Nephron (organoid): ENCODE results near the gene DSCAM.

Source experiments
- H3K27ac Mint-ChIP-seq, 3 experiments: 2 replicates each; pipeline ENCODE4 v1.8.0; 2020; ENCODE audit warnings: mixed read lengths in 3 of 3, mild to moderate bottlenecking in 2 of 3, moderate library complexity in 1 of 3
- H3K27me3 Mint-ChIP-seq: 2 replicates; pipeline ENCODE4 v1.8.0; 2021; ENCODE audit warnings: low read depth, mild to moderate bottlenecking, moderate library complexity, mixed read lengths
- H3K36me3 Mint-ChIP-seq: 2 replicates; pipeline ENCODE4 v1.8.0; 2020; ENCODE audit warnings: low read depth, mixed read lengths
- H3K4me1 Mint-ChIP-seq: 2 replicates; pipeline ENCODE4 v1.8.0; 2020; ENCODE audit warnings: mixed read lengths
- H3K4me3 Mint-ChIP-seq, 3 experiments: 2 replicates each; pipeline ENCODE4 v1.8.0; 2020; ENCODE audit warnings: mild to moderate bottlenecking in 3 of 3, mixed read lengths in 3 of 3, moderate library complexity in 2 of 3
- H3K9me3 Mint-ChIP-seq: 2 replicates; pipeline ENCODE4 v1.8.0; 2020; ENCODE audit warnings: mixed read lengths
- TF ChIP-seq, protein P1 (sequence below), 3 experiments: fragments of 200-600 bp; sonication (generic); IDR thresholded peaks; one replicate each; pipeline ENCODE4 v1.5.0; 2021; ENCODE audit warnings: antibody characterized with exemption in 3 of 3; ENCODE audit not compliant: unreplicated experiment in 3 of 3

DSCAM gene

DNA sequence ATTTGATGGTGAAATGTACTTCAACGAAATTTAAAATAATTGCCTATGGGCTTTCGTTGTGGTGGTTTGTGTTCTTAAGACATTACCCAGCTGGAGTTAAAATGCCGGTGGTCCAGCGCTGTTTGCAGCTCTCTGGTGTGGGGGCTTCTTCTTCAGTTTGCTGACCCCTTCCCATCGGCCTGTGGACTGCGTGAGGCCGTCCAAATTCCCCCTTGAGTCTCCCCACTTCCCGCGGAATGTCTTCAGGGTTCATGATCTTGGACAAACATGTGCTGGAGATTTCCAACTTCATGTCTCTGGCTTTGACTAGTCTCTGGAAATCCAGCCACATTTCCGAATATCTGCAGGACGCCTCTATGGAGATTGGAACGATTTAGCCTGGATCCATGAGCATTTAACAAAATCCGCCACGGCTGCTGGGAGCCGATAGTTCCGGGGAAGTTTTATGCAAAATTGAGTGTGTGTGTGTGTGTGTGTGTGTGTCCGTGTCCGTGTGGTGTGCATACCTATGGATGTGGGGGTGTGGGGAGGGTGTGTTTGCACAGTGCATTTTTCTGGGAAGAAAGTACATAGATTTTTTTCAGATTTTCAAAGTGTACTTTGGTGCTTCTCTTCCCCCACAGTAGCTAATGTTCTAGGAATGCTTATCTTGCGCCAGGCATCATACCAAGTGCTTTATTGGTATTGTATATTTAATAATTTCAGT, 862.5 kb downstream of the DSCAM start:
- peaks cover 6% of the 10 kb centered on the region for H3K4me1 Mint-ChIP-seq
- H3K4me3 Mint-ChIP-seq = peak overlapping the region in 1 of 3 experiments; percentile 8
- H3K9me3 Mint-ChIP-seq = no peaks in the 10 kb centered on the region
- no peaks in the 10 kb centered on the region for H3K36me3 Mint-ChIP-seq
- TF ChIP-seq, protein P1, sequence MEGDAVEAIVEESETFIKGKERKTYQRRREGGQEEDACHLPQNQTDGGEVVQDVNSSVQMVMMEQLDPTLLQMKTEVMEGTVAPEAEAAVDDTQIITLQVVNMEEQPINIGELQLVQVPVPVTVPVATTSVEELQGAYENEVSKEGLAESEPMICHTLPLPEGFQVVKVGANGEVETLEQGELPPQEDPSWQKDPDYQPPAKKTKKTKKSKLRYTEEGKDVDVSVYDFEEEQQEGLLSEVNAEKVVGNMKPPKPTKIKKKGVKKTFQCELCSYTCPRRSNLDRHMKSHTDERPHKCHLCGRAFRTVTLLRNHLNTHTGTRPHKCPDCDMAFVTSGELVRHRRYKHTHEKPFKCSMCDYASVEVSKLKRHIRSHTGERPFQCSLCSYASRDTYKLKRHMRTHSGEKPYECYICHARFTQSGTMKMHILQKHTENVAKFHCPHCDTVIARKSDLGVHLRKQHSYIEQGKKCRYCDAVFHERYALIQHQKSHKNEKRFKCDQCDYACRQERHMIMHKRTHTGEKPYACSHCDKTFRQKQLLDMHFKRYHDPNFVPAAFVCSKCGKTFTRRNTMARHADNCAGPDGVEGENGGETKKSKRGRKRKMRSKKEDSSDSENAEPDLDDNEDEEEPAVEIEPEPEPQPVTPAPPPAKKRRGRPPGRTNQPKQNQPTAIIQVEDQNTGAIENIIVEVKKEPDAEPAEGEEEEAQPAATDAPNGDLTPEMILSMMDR (IDR thresholded peaks at IDR 0.05; ENCODE audit: unreplicated experiment in 3 of 3) = no peak
- H3K27ac Mint-ChIP-seq = peak overlapping the region; percentile 19 to 80 (median 32)
- peaks cover 33% of the 10 kb centered on the region for H3K27me3 Mint-ChIP-seq

DNA sequence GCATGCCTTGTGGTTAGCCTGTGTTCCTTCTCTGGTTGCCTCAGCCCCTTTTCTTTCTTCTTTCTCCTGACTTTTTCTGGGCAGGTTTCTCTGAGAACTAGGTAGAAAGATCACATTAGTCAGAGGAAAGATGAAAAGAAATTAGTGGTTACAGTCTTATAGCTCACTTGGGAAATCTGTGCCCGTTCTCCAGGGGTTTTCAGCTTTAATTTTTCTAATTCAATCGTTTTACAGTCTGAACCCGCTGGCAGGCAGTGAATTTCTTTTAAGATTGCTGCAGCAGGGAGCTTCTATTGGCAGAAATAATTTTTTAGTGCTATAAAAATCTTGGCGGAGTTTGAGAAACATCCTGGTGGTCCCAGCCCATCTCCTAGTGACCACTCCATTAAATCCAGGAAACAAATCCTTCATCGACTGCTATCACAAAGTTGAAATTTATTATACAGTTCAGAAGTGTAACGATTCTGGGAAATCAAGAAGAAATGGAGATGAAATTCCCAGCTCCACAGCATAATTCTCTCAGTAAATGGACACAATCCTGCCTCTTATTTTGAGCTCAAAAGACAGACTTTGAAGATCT, 866.6 kb downstream of the DSCAM start:
- TF ChIP-seq, protein P1 (IDR thresholded peaks at IDR 0.05; ENCODE audit: unreplicated experiment in 3 of 3) = no peak
- H3K27ac Mint-ChIP-seq = peak overlapping the region in 1 of 3 experiments; percentile 19
- peaks cover 6% of the 10 kb centered on the region for H3K4me1 Mint-ChIP-seq
- no peaks in the 10 kb centered on the region for H3K9me3 Mint-ChIP-seq
- no peaks in the 10 kb centered on the region for H3K36me3 Mint-ChIP-seq
- H3K27me3 Mint-ChIP-seq = peaks cover 43% of the 10 kb centered on the region
- no peak overlapping the region for H3K4me3 Mint-ChIP-seq

DNA sequence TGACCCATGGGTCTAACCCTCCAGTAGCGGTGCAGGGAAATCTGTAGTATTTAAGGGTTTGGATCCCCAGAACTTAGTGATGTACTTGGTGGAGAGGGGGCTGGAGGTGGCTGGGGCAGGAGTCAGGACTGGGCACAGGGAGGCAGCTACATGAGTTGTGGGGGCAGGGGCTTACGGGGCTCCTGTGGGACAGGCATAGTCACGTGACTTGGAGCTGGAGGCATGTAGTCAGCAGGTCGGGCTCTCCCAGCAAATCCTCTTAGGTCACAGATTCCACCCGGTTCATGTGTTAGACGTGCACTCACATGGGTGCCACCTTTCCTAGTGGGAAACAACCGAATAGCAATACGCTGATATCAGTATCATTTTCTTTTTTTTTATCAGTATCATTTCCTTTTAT, 867.6 kb downstream of the DSCAM start:
- TF ChIP-seq, protein P1 (IDR thresholded peaks at IDR 0.05; ENCODE audit: unreplicated experiment in 3 of 3) = no peak
- Mint-ChIP-seq H3K27ac (no peak overlapping the region), H3K9me3 (no peaks in the 10 kb centered on the region), H3K4me1 (peaks cover 2% of the 10 kb centered on the region), H3K36me3 (no peaks in the 10 kb centered on the region), H3K4me3 (no peak overlapping the region), H3K27me3 (peaks cover 39% of the 10 kb centered on the region)

DNA sequence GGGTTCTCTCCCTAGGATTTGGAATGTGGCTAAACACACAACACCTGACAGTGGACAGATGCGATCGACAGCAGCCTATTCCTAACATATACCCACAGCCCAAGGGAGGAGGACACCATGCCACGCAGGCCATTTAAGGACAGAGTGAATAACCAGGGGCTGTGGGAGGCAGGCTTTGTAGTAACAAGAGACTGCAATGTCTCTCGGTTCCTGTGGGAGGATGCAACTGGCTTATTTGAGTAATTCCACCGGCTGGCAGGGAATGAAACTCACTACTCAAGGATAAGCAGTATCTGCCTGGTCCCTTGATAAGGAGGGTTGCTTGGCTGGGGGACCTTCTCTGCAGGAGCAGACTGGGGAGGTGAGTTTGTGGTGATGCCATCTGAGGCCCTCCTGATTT, 870.2 kb downstream of the DSCAM start:
- Mint-ChIP-seq H3K27me3 (peaks cover 39% of the 10 kb centered on the region), H3K9me3 (no peaks in the 10 kb centered on the region), H3K27ac (peak overlapping the region in 1 of 3 experiments; percentile 94), H3K4me1 (no peaks in the 10 kb centered on the region), H3K36me3 (no peaks in the 10 kb centered on the region), H3K4me3 (peak overlapping the region in 1 of 3 experiments; percentile 48)
- TF ChIP-seq, protein P1 (IDR thresholded peaks at IDR 0.05; ENCODE audit: unreplicated experiment in 3 of 3) = peak in 1 of 3 experiments; percentile 11

DNA sequence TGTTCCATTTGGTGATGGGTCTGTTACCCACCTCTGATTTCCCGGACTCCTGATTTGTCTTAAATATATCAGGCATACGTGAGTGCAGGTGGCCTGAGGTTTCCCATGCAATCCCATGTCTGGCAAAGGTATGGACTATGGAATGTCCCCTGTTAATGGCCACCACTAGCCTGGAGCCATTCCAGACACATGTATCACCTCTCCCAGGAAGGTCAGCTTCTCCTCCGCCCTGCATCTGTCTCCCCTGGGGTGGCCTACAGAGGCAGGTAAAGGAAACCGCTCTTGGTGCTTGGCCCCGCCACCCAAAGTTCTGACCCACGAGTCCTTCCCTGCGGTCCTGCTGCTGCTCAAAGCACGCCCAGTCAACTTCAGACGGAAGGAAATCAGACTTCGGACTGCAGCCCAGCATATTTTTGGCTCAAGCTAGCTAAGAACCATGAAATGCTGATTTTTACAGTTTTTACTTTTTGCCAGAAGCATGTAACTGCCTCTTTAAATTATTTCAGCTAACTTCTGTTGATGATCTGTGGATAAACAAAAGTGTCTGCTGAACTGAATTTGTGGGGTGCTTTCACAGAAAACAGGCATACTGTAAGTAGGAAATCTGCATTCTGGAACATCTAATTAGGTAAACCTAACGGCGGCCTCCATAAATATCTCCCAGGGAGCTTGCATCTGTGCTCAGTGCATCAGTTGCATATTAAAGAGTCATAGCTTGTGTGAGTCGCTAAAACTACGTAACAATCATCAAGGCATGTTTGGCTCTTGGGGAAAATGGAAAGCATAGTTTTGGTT, 873.8 kb downstream of the DSCAM start:
- peaks cover 35% of the 10 kb centered on the region for H3K27me3 Mint-ChIP-seq
- no peaks in the 10 kb centered on the region for H3K9me3 Mint-ChIP-seq
- H3K36me3 Mint-ChIP-seq = no peaks in the 10 kb centered on the region
- H3K27ac Mint-ChIP-seq = no peak overlapping the region
- TF ChIP-seq, protein P1 (IDR thresholded peaks at IDR 0.05; ENCODE audit: unreplicated experiment in 3 of 3) = no peak
- H3K4me3 Mint-ChIP-seq = no peak overlapping the region
- H3K4me1 Mint-ChIP-seq = no peaks in the 10 kb centered on the region
